Karpas-422 (cell line): ENCODE data around the gene SOX5. TPM values are rescaled to one million over a fixed set of nuclear protein-coding genes. Genes with fewer than 3 reads are reported as not detected.

ENCODE experiments used
- DNase-seq: peaks from one replicate; pipeline ENCODE4 v3.0.0-alpha.2; 2015
- H2AFZ ChIP-seq: fragments of 200-600 bp; sonication (generic); 2 replicates; pipeline ENCODE4 v1.6.1; 2014; ENCODE audit warnings: antibody characterized with exemption, low read length, mixed read lengths
- H3K27ac ChIP-seq: fragments of 200-600 bp; sonication (generic); 2 replicates; pipeline ENCODE4 v1.5.1; 2014; ENCODE audit warnings: mild to moderate bottlenecking, low read length, moderate library complexity
- H3K27me3 ChIP-seq: fragments of 200-600 bp; sonication (generic); 2 replicates; pipeline ENCODE4 v1.6.1; 2014; ENCODE audit warnings: low read length, mixed read lengths
- H3K36me3 ChIP-seq: fragments of 200-600 bp; sonication (generic); 2 replicates; pipeline ENCODE4 v1.6.1; 2014; ENCODE audit warnings: low read length, mixed read lengths; ENCODE audit not compliant: insufficient read depth
- H3K4me1 ChIP-seq: fragments of 200-600 bp; sonication (generic); 2 replicates; pipeline ENCODE4 v1.6.1; 2014; ENCODE audit warnings: mild to moderate bottlenecking, low read length, mixed read lengths
- H3K4me2 ChIP-seq: fragments of 200-600 bp; sonication (generic); 2 replicates; pipeline ENCODE4 v1.6.1; 2014; ENCODE audit warnings: low read length, low read depth, mild to moderate bottlenecking; ENCODE audit not compliant: poor library complexity, severe bottlenecking
- H3K4me3 ChIP-seq: fragments of 200-600 bp; sonication (generic); 2 replicates; pipeline ENCODE4 v1.5.1; 2014; ENCODE audit warnings: mild to moderate bottlenecking, antibody characterized with exemption, low read length, mixed read lengths
- H3K79me2 ChIP-seq: fragments of 200-600 bp; sonication (generic); 2 replicates; pipeline ENCODE4 v1.6.1; 2014; ENCODE audit warnings: mild to moderate bottlenecking, low read length, mixed read lengths
- H3K9ac ChIP-seq: fragments of 200-600 bp; sonication (generic); 2 replicates; pipeline ENCODE4 v1.6.0; 2014; ENCODE audit warnings: low read length
- H3K9me2 ChIP-seq: fragments of 200-600 bp; sonication (generic), shearing (Covaris generic); replicated peaks from 2 replicates; pipeline ENCODE4 v1.6.0; 2014; ENCODE audit warnings: mild to moderate bottlenecking, low read length, moderate library complexity; ENCODE audit not compliant: insufficient read depth
- H3K9me3 ChIP-seq: fragments of 300-700, 200-600 bp; sonication (generic); 2 replicates; pipeline ENCODE4 v1.6.1; 2014; ENCODE audit warnings: low read length, mixed read lengths
- H4K20me1 ChIP-seq: fragments of 200-600 bp; sonication (generic); 2 replicates; pipeline ENCODE4 v1.6.1; 2014; ENCODE audit warnings: mild to moderate bottlenecking, antibody characterized with exemption, low read length, low read depth; ENCODE audit not compliant: insufficient read depth
- total RNA-seq: library from RNA; depleted of rRNA; stranded (reverse); fragments of >200 nt; shearing (Covaris generic); gene quantifications from 2 replicates; pipeline ENCODE4 v1.2.3, GENCODE V29; 2014; ENCODE audit warnings: low replicate concordance; rRNA removed

Gene SOX5
- 15.2 and 30.5 TPM in 2 replicates for total RNA-seq

DNA sequence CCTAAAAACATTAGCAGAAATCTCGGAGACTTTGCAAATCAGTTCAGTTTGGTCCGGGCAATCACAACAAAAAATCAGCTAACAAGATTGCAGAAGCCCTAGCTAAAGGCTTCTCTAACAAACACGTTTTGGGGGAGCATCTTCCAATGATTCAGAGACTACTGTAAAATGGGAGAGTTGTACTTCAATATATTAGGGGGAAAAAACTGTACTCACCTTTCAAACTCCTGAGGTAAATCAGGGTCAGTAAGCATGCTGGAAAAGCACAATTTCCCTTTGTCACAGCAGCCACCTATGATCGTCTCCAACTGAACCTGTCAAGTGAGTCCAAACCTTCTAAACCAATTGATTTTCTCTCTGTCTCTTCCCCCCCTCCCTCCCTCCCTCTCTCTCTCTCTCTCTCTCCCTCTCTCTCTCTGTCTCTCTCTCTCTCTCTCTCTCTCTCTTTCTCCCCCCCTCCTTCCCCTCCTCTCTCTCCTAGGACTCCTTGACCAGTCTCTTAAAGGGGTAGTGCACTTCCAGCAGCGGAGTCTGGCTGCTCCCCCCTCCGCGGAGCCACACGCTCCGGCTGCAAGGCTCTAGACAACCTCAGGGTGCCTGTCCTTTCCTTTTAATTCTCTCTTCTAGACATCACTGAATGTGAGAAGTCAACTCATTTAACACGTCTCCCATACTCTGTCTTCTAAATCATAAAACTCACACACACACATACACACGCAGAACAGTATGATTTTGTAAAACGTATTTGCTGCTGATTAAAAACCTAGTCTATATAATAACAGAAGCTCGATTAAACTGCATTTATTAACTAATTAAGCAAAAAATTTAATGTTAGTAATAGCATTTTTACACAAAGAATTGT is at the start of gene SOX5:
Gene SOX5 (minus strand): TSS at position 323 of the 862 bp plus-strand sequence. CDS start 69 bp downstream, at position 254.
- H4K20me1 ChIP-seq, result no peaks in the 10 kb centered on the region
- H3K79me2 ChIP-seq, result no peaks in the 10 kb centered on the region
- no peaks in the 10 kb centered on the region for H3K9me2 ChIP-seq
- H2AFZ ChIP-seq, result no peak within 1 kb of the TSS
- H3K4me1 ChIP-seq, result no peaks in the 10 kb centered on the region
- H3K36me3 ChIP-seq, result no peaks in the 10 kb centered on the region
- no peak within 1 kb of the TSS for H3K4me3 ChIP-seq
- no peaks in the 10 kb centered on the region for H3K27me3 ChIP-seq
- H3K27ac ChIP-seq, result no peak within 1 kb of the TSS
- no peaks in the 10 kb centered on the region for H3K9me3 ChIP-seq
- DNase-seq, result no peak
- no peak within 1 kb of the TSS for H3K4me2 ChIP-seq
- H3K9ac ChIP-seq, result no peak within 1 kb of the TSS

DNA sequence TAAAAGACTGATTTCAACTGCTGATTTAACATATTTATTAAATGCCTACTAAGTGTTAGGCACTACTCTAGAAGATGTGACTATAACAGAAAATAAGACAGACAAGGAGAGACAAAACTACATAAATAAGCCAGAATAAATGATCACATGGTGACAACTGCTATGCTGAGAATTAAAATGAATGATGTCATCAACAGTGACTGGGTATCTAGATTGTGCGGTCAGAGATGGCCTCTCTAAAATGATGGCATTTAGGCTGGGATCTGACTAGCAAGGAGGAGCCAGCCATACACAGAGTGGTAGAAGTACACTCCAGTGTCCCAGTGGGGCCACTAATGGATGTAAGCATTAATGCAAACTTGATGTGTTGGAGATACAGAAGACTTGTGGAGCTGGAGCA is 37.6 kb upstream of the SOX5 start:
- H3K4me3 ChIP-seq, result no peak overlapping the region
- no peaks in the 10 kb centered on the region for H3K79me2 ChIP-seq
- H3K9me3 ChIP-seq, result no peaks in the 10 kb centered on the region
- no peaks in the 10 kb centered on the region for H3K9me2 ChIP-seq
- H3K27ac ChIP-seq, result no peak overlapping the region
- DNase-seq, result no peak
- H3K4me2 ChIP-seq, result no peak overlapping the region
- no peak overlapping the region for H3K9ac ChIP-seq
- no peak overlapping the region for H2AFZ ChIP-seq
- no peaks in the 10 kb centered on the region for H3K27me3 ChIP-seq
- H3K4me1 ChIP-seq, result no peaks in the 10 kb centered on the region
- H4K20me1 ChIP-seq, result no peaks in the 10 kb centered on the region
- H3K36me3 ChIP-seq, result no peaks in the 10 kb centered on the region

DNA sequence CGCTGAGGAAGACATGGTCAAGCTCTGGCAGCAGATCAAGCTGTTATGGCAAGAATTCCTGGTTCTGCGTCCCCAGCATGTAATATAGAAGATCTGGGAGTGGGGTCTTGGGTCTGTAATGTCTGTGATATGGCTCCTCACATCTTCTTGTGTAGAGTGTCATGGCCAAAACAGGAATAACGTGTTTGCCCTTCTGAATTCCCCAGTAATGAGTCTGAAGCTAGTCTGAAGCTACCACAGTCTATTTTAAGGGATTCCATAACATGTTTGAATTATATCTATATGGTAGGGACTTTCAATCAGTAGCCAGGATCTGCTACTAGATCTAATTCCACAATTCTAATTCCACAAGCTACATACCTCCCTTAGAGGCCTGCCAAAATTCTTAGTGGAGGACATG is 31.4 kb upstream of the SOX5 start:
- Histone ChIP-seq H3K9me3 (no peaks in the 10 kb centered on the region), H3K79me2 (no peaks in the 10 kb centered on the region), H3K4me2 (no peak overlapping the region), H3K4me1 (no peaks in the 10 kb centered on the region), H4K20me1 (no peaks in the 10 kb centered on the region), H3K4me3 (no peak overlapping the region), H2AFZ (no peak overlapping the region), H3K36me3 (no peaks in the 10 kb centered on the region), H3K27ac (no peak overlapping the region), H3K9me2 (no peaks in the 10 kb centered on the region), H3K9ac (no peak overlapping the region), H3K27me3 (no peaks in the 10 kb centered on the region)
- no peak for DNase-seq

DNA sequence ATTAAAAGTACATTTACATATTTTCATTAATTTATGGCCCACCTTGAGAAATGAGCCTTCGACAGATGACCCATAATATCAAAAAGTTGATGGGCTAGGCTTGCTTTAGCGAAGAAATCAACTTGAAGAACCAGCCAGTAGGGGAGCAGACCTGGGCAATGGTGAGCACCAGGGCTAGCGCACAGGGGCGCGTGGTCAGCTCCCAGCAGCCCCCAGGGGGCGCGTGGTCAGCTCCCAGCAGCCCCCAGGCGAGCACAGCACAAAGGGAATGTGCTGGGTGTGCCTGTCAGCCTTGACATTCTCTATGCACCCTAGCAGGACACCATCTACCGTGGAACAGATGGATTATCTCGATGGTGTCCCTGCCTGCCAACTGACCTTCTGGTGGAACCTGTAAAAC is 15.3 kb upstream of the SOX5 start:
- Histone ChIP-seq H3K27ac (no peak overlapping the region), H3K4me1 (no peaks in the 10 kb centered on the region), H4K20me1 (no peaks in the 10 kb centered on the region), H3K36me3 (no peaks in the 10 kb centered on the region), H3K9ac (no peak overlapping the region), H3K9me2 (no peaks in the 10 kb centered on the region), H3K4me2 (no peak overlapping the region), H3K9me3 (no peaks in the 10 kb centered on the region), H2AFZ (no peak overlapping the region), H3K79me2 (no peaks in the 10 kb centered on the region), H3K27me3 (no peaks in the 10 kb centered on the region), H3K4me3 (no peak overlapping the region)
- DNase-seq, result no peak

DNA sequence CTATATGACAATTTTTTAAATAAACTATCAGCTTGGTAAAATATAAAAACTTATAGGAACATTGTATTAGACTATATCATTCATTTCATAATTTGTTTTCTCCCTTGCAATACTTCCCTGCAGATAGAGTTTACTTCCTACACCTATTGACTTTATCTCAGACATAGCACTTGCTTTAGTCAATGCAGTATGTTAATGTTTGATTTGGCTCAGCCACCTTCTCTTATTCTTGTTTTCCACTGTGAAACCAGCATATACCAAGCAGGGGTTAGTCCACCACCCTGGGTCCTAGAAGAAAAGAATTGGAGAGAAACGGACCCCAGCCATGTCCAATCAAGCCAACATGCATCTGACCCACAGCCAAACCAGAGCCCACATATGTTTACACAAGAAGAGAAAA is 10.4 kb upstream of the SOX5 start:
- Histone ChIP-seq H3K9ac (no peak overlapping the region), H2AFZ (no peak overlapping the region), H3K9me2 (no peaks in the 10 kb centered on the region), H3K4me1 (no peaks in the 10 kb centered on the region), H3K79me2 (no peaks in the 10 kb centered on the region), H3K4me2 (no peak overlapping the region), H4K20me1 (no peaks in the 10 kb centered on the region), H3K4me3 (no peak overlapping the region), H3K36me3 (no peaks in the 10 kb centered on the region), H3K9me3 (no peaks in the 10 kb centered on the region), H3K27ac (no peak overlapping the region), H3K27me3 (no peaks in the 10 kb centered on the region)
- no peak for DNase-seq

DNA sequence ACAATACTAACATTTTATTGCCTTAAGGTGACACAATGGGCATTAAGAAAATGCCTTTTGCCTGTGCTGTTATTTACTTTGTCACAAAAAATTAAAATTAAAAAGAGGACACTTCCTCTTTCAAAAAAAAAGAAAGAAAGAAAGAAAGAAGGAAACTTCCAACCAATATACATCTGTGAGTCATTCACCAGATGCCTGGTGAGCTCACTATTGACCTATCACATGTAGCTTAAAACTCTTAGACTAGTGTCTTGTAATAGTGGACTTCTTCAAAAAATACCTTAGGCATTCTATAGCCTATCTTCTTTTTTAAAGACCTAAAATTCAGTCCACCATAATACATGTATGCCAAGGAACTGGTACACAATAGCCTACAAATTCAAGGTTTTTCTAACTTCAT is 4.9 kb upstream of the SOX5 start:
- Histone ChIP-seq H3K36me3 (no peaks in the 10 kb centered on the region), H3K27me3 (no peaks in the 10 kb centered on the region), H3K9ac (no peak overlapping the region), H3K27ac (no peak overlapping the region), H3K4me2 (no peak overlapping the region), H3K9me2 (no peaks in the 10 kb centered on the region), H2AFZ (no peak overlapping the region), H3K9me3 (no peaks in the 10 kb centered on the region), H4K20me1 (no peaks in the 10 kb centered on the region), H3K79me2 (no peaks in the 10 kb centered on the region), H3K4me3 (no peak overlapping the region), H3K4me1 (no peaks in the 10 kb centered on the region)
- DNase-seq, result no peak

DNA sequence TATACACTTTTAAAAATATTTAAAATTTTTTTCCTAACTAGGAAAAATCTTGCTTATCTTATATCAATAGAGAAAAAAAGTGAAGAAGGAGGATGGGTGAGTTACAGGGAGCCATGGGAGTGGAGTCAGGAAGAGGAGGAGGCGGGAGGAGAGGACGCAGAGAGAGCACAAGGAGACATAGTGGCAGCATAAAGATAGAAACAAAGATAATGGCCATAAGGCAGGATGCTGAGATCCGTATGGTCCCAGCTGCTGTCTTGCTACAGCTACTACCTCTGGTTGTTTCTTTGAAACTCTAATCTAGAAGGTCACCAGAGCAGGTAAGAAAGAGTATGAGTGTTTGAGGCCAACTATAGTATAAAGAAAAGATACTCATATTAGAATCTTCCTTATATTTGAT is 2.6 kb upstream of the SOX5 start:
- Histone ChIP-seq H3K36me3 (no peaks in the 10 kb centered on the region), H3K4me1 (no peaks in the 10 kb centered on the region), H3K79me2 (no peaks in the 10 kb centered on the region), H4K20me1 (no peaks in the 10 kb centered on the region), H3K4me3 (no peak overlapping the region), H3K9ac (no peak overlapping the region), H3K27ac (no peak overlapping the region), H3K9me2 (no peaks in the 10 kb centered on the region), H3K27me3 (no peaks in the 10 kb centered on the region), H3K9me3 (no peaks in the 10 kb centered on the region), H3K4me2 (no peak overlapping the region), H2AFZ (no peak overlapping the region)
- no peak for DNase-seq

DNA sequence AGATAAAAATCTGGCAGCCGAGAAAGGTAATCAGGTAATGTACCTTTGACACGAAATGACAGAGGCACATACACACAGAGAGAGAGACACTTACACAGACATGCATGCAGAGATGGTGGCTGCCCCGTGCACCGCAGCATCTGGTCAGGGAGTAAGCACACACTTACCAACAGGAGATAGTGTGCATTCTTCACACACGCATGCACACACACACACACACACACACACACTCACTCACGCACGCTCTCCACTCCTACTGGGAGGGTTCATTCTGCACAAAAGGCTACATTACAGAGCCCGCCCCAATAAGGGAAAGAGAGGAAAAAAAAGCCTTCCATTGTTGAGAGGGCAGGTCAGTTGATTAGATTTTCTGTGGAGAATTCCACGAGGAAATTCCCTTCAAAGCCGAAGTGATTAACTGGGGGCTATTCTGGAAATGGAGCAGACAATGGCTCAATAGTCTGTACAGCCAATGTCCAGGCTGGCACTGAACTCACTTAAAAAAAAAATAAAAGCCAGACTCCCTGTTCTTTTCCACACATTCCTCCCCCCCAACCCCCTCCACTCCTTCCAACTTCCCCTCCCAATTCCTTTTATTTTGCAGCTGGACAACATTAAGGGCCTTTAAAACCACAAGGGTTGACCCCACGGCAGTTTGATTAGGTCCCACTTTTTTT is 1.4 kb upstream of the SOX5 start:
- Histone ChIP-seq H4K20me1 (no peaks in the 10 kb centered on the region), H3K4me2 (no peak overlapping the region), H3K79me2 (no peaks in the 10 kb centered on the region), H3K9me2 (no peaks in the 10 kb centered on the region), H3K27me3 (no peaks in the 10 kb centered on the region), H2AFZ (no peak overlapping the region), H3K9ac (no peak overlapping the region), H3K9me3 (no peaks in the 10 kb centered on the region), H3K4me3 (no peak overlapping the region), H3K36me3 (no peaks in the 10 kb centered on the region), H3K4me1 (no peaks in the 10 kb centered on the region), H3K27ac (no peak overlapping the region)
- DNase-seq, result no peak
